Ishikawa (cell line): ENCODE measurements around the gene SPAG9.

Experiments
- EP300 ChIP-seq: IDR thresholded peaks from 2 replicates; pipeline ENCODE4 v1.6.1; 2012; ENCODE audit warnings: borderline replicate concordance
- YY1 ChIP-seq: IDR thresholded peaks from 2 replicates; pipeline ENCODE4 v1.6.1; 2012; ENCODE audit warnings: low read depth
- TF ChIP-seq, protein P1 (sequence below): IDR thresholded peaks from 2 replicates; pipeline ENCODE4 v1.6.1; 2012

DNA sequence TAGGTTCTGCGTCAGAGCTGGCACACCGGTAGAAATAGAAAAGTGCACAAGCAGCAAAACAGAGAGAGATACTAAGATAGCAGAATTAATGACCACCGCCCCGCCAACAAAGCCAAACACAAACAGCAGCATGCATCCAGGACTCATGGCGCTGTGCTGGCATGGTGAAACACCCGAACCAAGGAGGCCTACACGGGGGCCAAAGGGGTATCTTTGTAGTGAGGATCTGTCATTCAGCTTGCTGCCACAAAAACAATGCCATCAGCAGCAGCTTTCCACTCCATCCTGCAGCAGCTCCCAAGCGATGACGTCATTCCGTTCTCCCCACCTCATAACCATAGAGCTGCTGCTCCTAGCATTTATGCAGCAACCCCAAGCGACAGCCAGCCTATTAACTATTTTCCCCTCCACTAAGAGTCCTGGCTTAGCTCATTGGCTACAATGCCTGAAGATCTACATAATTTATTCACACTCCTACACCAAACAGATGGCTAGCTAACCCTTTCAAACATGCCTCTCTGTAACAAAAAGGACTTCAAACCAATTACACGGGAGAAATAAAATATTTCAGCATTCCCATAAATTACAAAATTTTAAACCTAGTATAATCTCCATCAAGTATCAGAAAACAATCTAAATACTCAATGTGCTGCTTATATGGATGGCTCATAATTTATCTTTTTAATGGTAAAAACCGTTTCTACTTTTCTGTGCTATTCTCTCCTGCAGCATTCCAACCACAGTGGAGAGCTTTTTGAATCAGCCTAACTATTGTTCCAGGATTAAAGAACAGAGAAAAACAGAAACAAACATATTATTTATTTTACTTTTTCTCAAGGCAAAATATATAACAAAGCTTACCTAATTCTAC is 73.9 kb downstream of the SPAG9 start:
- no peak for TF ChIP-seq EP300
- TF ChIP-seq YY1, result no peak
- TF ChIP-seq, protein P1, sequence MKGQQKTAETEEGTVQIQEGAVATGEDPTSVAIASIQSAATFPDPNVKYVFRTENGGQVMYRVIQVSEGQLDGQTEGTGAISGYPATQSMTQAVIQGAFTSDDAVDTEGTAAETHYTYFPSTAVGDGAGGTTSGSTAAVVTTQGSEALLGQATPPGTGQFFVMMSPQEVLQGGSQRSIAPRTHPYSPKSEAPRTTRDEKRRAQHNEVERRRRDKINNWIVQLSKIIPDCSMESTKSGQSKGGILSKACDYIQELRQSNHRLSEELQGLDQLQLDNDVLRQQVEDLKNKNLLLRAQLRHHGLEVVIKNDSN, result no peak
